ENCODE results near the gene ZNF383. TPM values are rescaled to one million over a fixed set of nuclear protein-coding genes. Genes with fewer than 3 reads are reported as not detected.

Gene ZNF383
- total and polyA plus RNA-seq, 2 experiments from 2014 or later, result 4.9 to 5.7 TPM

DNA sequence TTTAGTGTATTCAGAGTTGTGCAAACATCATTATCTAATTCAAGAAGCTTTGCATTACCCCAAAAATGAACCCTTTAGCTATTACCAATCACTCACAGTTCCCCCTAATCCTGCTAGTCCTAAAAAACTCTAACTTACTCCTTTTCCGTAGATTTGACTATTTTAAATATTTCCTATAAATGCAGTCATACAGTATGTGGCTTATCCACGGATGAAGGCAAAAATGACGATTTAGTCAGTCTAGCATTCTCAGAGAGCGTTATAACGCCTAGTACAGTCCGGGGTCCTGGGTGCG lies 587 bp upstream of the ZNF383 start:
- no peak for DNase-seq (ENCODE audit: low read depth in 1 of 2, low spot score in 1 of 2)
- Histone ChIP-seq H3K27ac (peak overlapping the region; percentile 70), H3K4me3 (peak overlapping the region; percentile 66), H3K36me3 (peaks cover 2% of the 10 kb centered on the region), H3K27me3 (no peaks in the 10 kb centered on the region), H3K9me3 (ENCODE audit: low read depth) (no peaks in the 10 kb centered on the region), H3K4me1 (ENCODE audit: low read depth) (no peaks in the 10 kb centered on the region)
- TF ChIP-seq, protein P1, sequence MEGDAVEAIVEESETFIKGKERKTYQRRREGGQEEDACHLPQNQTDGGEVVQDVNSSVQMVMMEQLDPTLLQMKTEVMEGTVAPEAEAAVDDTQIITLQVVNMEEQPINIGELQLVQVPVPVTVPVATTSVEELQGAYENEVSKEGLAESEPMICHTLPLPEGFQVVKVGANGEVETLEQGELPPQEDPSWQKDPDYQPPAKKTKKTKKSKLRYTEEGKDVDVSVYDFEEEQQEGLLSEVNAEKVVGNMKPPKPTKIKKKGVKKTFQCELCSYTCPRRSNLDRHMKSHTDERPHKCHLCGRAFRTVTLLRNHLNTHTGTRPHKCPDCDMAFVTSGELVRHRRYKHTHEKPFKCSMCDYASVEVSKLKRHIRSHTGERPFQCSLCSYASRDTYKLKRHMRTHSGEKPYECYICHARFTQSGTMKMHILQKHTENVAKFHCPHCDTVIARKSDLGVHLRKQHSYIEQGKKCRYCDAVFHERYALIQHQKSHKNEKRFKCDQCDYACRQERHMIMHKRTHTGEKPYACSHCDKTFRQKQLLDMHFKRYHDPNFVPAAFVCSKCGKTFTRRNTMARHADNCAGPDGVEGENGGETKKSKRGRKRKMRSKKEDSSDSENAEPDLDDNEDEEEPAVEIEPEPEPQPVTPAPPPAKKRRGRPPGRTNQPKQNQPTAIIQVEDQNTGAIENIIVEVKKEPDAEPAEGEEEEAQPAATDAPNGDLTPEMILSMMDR (IDR thresholded peaks at IDR 0.05; ENCODE audit: low read depth, low read length), result no peak

GRCh38 chr19:37218592-37218935 lies 550 bp downstream of the ZNF383 start:
- no peak for DNase-seq (ENCODE audit: low read depth in 1 of 2, low spot score in 1 of 2)
- no peaks in the 10 kb centered on the region for H3K4me1 ChIP-seq (ENCODE audit: low read depth)
- peaks cover 3% of the 10 kb centered on the region for H3K36me3 ChIP-seq
- TF ChIP-seq, protein P1 (IDR thresholded peaks at IDR 0.05; ENCODE audit: low read depth, low read length), result no peak
- H3K27ac ChIP-seq, result peak overlapping the region; percentile 70
- H3K27me3 ChIP-seq, result no peaks in the 10 kb centered on the region
- H3K9me3 ChIP-seq (ENCODE audit: low read depth), result no peaks in the 10 kb centered on the region
- H3K4me3 ChIP-seq, result peak overlapping the region; percentile 66

GRCh38 chr19:37220383-37220782 lies 2.4 kb downstream of the ZNF383 start:
- H3K9me3 ChIP-seq (ENCODE audit: low read depth), result no peaks in the 10 kb centered on the region
- no peak overlapping the region for H3K27ac ChIP-seq
- TF ChIP-seq, protein P1 (IDR thresholded peaks at IDR 0.05; ENCODE audit: low read depth, low read length), result no peak
- H3K36me3 ChIP-seq, result peaks cover 6% of the 10 kb centered on the region
- H3K4me3 ChIP-seq, result no peak overlapping the region
- no peak for DNase-seq (ENCODE audit: low read depth in 1 of 2, low spot score in 1 of 2)
- H3K27me3 ChIP-seq, result no peaks in the 10 kb centered on the region
- no peaks in the 10 kb centered on the region for H3K4me1 ChIP-seq (ENCODE audit: low read depth)

DNA sequence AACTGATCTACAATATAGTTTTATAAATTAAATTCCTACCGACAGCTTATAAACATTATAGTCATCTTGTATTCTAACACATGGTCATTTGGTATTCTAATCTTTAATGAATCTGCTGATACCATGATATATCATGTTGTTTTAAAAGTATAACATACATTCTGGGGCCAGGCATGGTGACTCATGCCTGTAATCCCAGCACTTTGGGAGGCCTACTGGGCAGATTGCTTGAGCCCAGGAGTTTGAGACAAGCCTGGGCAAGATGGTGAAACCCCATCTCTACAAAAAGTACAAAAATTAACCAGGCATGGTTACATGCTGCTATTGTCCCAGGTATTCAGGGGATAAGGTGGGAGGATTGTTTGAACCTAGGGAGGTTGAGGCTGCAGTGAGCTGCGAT lies 3.1 kb downstream of the ZNF383 start:
- no peak for DNase-seq (ENCODE audit: low read depth in 1 of 2, low spot score in 1 of 2)
- Histone ChIP-seq H3K4me1 (ENCODE audit: low read depth) (no peaks in the 10 kb centered on the region), H3K27ac (no peak overlapping the region), H3K27me3 (no peaks in the 10 kb centered on the region), H3K36me3 (peaks cover 9% of the 10 kb centered on the region), H3K4me3 (no peak overlapping the region), H3K9me3 (ENCODE audit: low read depth) (no peaks in the 10 kb centered on the region)
- TF ChIP-seq, protein P1 (IDR thresholded peaks at IDR 0.05; ENCODE audit: low read depth, low read length), result no peak

DNA sequence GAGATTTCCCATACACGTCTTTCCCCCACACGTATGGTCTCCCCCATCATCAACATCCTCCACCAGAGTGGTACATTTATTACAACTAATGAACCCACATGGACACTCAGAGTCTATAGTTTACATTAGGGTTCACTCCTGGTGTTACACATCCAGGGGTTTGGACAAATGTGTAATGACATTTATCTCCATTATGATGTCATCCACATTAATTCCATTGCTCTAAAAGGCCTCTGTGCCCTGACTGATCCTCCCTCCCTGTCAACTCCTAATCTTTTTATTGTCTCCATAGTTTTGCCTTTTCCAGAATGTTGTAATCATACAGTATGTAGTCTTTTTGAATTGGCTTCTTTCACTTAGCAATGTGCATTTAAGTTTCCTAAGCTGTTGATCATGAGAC lies 8.2 kb downstream of the ZNF383 start:
- TF ChIP-seq, protein P1 (IDR thresholded peaks at IDR 0.05; ENCODE audit: low read depth, low read length), result no peak
- H3K36me3 ChIP-seq, result peaks cover 16% of the 10 kb centered on the region

DNA sequence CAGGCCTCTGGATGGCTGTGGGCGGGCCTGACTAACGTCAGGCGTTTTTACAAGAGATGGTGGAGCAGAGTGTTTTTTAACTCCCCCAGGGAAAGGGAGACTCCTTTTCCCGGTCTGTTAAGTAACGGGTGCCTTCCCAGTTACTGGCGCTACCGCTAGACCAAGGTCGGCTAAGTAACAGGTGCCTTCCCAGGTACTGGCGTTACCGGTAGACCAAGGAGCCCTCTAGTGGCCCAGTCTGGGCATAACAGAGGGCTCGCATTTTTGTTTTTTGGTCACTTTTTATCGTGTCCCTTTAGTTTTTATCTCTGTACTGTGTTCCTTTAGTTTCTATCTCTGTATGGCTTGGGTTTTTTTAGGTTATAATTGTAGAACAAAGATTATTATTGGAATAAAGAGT lies 10.0 kb downstream of the ZNF383 start:
- Histone ChIP-seq H3K4me1 (ENCODE audit: low read depth) (no peaks in the 10 kb centered on the region), H3K36me3 (peaks cover 13% of the 10 kb centered on the region), H3K27me3 (no peaks in the 10 kb centered on the region), H3K4me3 (no peak overlapping the region), H3K27ac (no peak overlapping the region), H3K9me3 (ENCODE audit: low read depth) (no peaks in the 10 kb centered on the region)
- TF ChIP-seq, protein P1 (IDR thresholded peaks at IDR 0.05; ENCODE audit: low read depth, low read length), result peak; percentile 52
- peak in 1 of 2 donors; percentile 59 for DNase-seq (ENCODE audit: low read depth in 1 of 2, low spot score in 1 of 2)

More for the DNA sequence above, 8.2 kb downstream of the ZNF383 start:
- no peak overlapping the region for H3K4me3 ChIP-seq
- H3K9me3 ChIP-seq (ENCODE audit: low read depth), result no peaks in the 10 kb centered on the region
- DNase-seq (ENCODE audit: low read depth in 1 of 2, low spot score in 1 of 2), result no peak
- H3K4me1 ChIP-seq (ENCODE audit: low read depth), result no peaks in the 10 kb centered on the region
- H3K27ac ChIP-seq, result no peak overlapping the region
- no peaks in the 10 kb centered on the region for H3K27me3 ChIP-seq
